IPS-NIHi7 (cell line): ENCODE measurements around the gene KIF18A.

Source experiments
- DNase-seq: peaks from one replicate; pipeline ENCODE4 v3.0.0; 2012; ENCODE audit warnings: mixed read lengths; ENCODE audit errors: extremely low spot score

Gene KIF18A

GRCh38 chr11:28043930-28044709, 63.8 kb downstream of the KIF18A start:
- peak; percentile 6 for DNase-seq

GRCh38 chr11:28040384-28040783, 67.6 kb downstream of the KIF18A start:
- no peak for DNase-seq

- DNase-seq, result no peak
These were observed 69.2 kb downstream of the KIF18A start for GRCh38 chr11:28038775-28039174.

- no peak for DNase-seq
These were observed 81.2 kb downstream of the KIF18A start for GRCh38 chr11:28026634-28027290.

GRCh38 chr11:28017816-28018215, 90.1 kb downstream of the KIF18A start:
- DNase-seq, result no peak

DNA sequence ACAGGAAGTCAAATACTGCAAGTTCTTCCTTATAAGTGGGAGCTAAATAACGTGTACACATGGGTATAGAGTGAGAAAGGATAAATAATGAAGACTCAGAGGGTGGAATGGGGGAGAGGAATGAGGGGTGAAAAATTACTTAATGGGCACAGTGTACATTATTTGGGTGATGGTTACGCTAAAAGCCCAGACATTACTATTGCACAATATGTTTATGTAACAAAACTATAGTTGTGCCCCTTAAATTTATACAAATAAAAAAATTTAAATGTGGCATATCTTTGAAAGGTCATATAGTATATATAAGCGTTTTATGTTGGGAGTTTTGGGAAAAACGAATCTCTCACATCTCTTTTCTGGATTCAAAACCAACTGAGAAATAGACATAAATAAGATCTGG, 96.1 kb downstream of the KIF18A start:
- DNase-seq, result no peak

DNA sequence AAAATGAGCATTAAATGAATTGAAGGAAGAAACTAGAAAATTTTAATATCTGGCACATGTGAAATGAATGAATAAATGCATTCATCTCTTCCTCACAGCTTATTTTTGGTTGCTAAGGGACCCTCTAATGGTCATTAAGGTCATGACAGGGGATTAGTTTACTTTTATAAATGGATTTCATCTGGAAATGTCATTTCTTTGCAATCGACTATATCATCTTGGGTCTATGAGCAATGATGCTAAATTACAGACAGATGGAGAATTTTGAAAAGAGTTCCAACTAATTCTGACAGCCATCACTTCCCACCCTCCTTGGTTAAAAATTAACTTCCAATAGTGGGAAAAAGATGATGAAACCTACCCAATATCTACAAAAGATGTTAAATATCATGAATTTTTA, 98.0 kb downstream of the KIF18A start:
- DNase-seq, result no peak

GRCh38 chr11:28009388-28009787, 98.6 kb downstream of the KIF18A start:
- DNase-seq, result no peak

GRCh38 chr11:28003615-28004014, 104.3 kb downstream of the KIF18A start:
- no peak for DNase-seq

DNA sequence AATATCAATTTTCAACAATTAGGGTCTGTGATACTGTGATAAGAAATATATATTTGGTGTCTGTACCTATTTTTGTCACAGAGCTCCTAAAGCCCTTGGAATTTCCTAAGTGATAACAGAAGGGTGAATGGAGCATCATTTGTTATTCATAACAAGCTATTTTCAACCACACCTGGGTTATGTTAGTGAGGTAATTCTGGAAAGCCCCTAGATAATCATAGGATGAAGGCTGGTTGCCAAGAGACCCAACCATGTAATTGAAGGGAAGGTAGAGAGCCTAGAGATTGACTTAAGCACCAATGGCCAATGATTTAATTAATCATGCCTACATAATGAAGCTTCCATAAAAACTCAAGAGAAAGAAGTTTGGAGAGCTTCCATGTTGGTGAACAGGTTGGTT, 109.4 kb downstream of the KIF18A start:
- no peak for DNase-seq

DNA sequence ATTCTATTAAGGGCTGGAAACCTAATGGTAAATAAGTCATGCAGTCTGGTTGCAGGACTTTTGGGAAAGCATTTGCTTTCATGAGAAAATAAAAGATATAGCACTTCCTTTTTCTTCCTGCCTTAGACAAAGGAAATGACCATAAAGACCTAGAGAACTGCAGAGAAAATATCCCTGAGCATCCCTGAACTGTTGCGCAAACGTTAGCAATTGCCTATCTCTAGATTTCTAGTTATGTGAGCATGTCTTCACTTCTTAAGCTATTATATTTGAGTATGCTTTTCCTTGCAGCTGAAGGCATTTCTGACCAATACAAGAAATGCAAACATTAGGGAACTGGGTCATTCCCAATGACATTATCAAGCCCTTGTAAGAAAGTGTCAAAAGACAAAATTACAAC, 110.6 kb downstream of the KIF18A start:
- DNase-seq, result no peak

DNA sequence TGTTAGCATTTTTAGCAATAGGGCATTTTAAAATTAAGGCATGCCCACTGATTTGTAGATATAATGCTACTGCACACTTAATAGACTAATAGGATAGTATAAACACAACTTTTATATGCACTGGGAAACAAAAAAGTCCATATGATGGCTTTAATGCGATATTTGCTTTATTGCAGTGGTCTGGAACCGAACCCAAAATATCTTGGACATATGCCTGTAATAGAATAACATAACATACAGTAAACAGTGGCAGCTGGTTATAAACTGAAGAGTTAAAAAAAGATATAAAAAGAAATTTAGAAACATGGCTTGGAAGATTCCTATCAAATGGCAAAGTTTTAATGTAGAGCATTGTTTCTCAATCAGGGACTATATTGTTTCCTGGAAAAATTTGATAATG, 111.9 kb downstream of the KIF18A start:
- no peak for DNase-seq

- DNase-seq, result no peak
These were observed 112.9 kb downstream of the KIF18A start for GRCh38 chr11:27995083-27995482.

DNA sequence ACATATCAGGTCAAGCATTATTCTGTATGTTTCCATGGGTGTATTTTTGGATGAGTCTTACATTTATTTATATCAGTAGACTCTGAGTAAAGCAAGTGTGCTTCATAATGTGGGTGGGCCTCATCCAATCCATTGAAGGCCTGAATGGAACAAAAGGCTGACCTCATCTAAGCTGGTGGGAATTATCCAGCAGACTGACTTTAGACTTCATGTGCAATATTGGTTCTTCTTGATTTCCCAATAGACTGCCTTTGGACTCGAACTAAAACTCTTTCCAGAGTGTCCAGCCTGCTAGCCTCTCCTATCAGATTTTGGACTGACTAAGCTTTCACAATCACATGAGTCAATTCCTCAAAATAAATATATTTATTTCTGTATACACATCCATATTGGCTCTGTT, 116.2 kb downstream of the KIF18A start:
- DNase-seq, result no peak

DNA sequence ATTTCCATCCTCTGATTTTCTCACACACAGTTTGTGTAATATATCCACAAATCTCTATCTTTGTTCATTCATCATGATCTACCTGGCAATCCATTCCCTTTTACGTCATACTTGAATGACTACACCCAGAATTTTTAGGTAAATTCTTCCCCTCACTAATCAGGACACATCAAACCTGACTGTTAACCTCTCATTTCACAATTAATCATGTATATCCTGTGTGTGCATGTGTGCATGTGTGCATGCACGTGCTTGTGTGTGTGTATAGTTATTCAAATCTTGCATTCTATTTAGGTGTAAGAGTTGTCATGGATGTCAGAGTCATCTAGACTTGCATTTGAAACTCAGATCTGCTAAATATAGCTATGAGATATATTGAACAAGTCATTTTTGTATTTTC, 130.4 kb downstream of the KIF18A start:
- no peak for DNase-seq

DNA sequence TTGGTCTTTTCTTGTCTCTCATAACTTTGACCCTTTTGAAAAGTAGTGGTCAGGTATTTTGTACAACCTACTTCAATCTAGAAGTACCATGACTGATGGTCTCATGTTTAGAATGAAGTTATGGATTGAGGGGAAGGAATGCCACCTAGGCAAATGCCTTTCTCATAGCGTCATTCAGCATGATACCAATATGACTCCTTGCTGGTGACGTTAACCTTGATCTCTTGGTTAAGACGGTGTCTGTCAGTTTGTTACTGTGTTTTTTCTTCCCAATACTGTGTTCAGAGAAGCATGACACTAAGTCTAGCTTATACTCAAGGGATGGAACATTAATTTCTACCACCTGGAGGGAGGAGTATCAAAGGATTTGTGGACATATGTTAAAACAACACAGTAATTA, 130.9 kb downstream of the KIF18A start:
- DNase-seq, result no peak

GRCh38 chr11:27976262-27976661, 131.7 kb downstream of the KIF18A start:
- no peak for DNase-seq

DNA sequence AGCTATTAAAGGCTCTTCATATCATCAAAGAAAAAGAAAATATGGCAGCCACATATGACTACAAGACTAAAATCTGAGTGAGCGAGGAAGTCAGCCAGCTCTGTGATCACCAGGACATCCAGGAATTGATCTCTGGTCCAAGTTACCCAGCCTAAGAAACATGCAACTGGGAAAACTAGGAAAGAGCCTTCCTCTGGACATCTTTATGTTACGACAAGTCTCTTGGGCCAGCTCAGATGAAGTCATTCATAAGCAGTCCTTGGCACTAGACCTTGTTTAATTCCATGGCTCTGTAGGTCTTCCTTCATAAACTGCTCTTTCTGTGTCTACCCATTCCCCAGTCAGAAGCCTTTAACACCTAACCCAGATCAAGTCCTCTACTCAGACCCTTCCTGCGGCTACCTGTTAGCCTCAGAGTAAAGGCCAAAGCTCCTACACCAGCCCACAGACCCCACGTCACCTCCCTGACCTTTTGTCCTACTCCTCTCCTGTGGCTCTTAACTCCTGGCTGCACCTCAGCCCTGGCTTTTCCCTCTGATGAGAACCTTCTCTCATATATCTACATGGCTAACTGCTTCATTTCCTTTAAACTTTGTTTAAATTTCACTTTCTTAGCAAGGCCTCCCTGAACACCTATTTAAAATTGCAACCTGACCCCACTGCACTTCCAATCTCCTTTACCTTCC, 134.0 kb downstream of the KIF18A start:
- DNase-seq, result no peak

- no peak for DNase-seq
These were observed 135.3 kb downstream of the KIF18A start for GRCh38 chr11:27972522-27973170.

- DNase-seq, result no peak
These were observed 136.8 kb downstream of the KIF18A start for GRCh38 chr11:27971171-27971570.
